ENCODE data around the gene LIMD2. TPM values are rescaled to one million over a fixed set of nuclear protein-coding genes. Genes with fewer than 3 reads are reported as not detected.

The LIMD2 gene
- total RNA-seq, 4 donors from 2014 or later: 3.8 to 23.2 (median 11.8) TPM

- Histone ChIP-seq H3K4me1 (peaks cover 0 to 10% of the 10 kb centered on the region in 2 donors), H3K36me3 (no peaks in the 10 kb centered on the region), H3K4me3 (no peak overlapping the region), H3K27ac (no peak overlapping the region), H3K27me3 (no peaks in the 10 kb centered on the region), H3K9me3 (no peaks in the 10 kb centered on the region)
- no peak for DNase-seq
- TF ChIP-seq CTCF (IDR thresholded peaks at IDR 0.05) (no peak), POLR2A (IDR thresholded peaks at IDR 0.05) (no peak)
- intact Hi-C loops (cut with DNase I; ENCODE audit: low total_unique reads): no loop called here
Observed at GRCh38 chr17:63682441-63682840, 17.5 kb downstream of the LIMD2 start.

- TF ChIP-seq CTCF (IDR thresholded peaks at IDR 0.05) (no peak), POLR2A (IDR thresholded peaks at IDR 0.05) (no peak)
- peak in 1 of 2 donors; percentile 50 for DNase-seq
- Histone ChIP-seq H3K36me3 (no peaks in the 10 kb centered on the region), H3K4me1 (peaks cover 0 to 10% of the 10 kb centered on the region in 2 donors), H3K27me3 (no peaks in the 10 kb centered on the region), H3K4me3 (no peak overlapping the region), H3K9me3 (no peaks in the 10 kb centered on the region), H3K27ac (no peak overlapping the region)
- intact Hi-C loops (cut with DNase I; ENCODE audit: low total_unique reads): no loop called here
Observed at GRCh38 chr17:63681530-63681929, 18.4 kb downstream of the LIMD2 start.

- Histone ChIP-seq H3K27me3 (no peaks in the 10 kb centered on the region), H3K4me1 (peaks cover 6 to 10% of the 10 kb centered on the region in 2 donors), H3K36me3 (no peaks in the 10 kb centered on the region), H3K4me3 (no peak overlapping the region), H3K9me3 (no peaks in the 10 kb centered on the region), H3K27ac (no peak overlapping the region)
- no peak for DNase-seq
- TF ChIP-seq CTCF (IDR thresholded peaks at IDR 0.05): no peak
- no peak for TF ChIP-seq POLR2A (IDR thresholded peaks at IDR 0.05)
- intact Hi-C loops (cut with DNase I; ENCODE audit: low total_unique reads): no loop called here
Observed at GRCh38 chr17:63680700-63681099, 19.2 kb downstream of the LIMD2 start.

- Histone ChIP-seq H3K4me3 (no peak overlapping the region), H3K27me3 (no peaks in the 10 kb centered on the region), H3K4me1 (peaks cover 6 to 11% of the 10 kb centered on the region in 2 donors), H3K36me3 (no peaks in the 10 kb centered on the region), H3K9me3 (no peaks in the 10 kb centered on the region), H3K27ac (no peak overlapping the region)
- no peak for TF ChIP-seq CTCF (IDR thresholded peaks at IDR 0.05)
- no peak for TF ChIP-seq POLR2A (IDR thresholded peaks at IDR 0.05)
- no peak for DNase-seq
- intact Hi-C loops (cut with DNase I; ENCODE audit: low total_unique reads): no loop called here
Observed at GRCh38 chr17:63679214-63679613, 20.7 kb downstream of the LIMD2 start.

- no peak overlapping the region for H3K4me3 ChIP-seq
- no peaks in the 10 kb centered on the region for H3K36me3 ChIP-seq
- no peak for DNase-seq
- no peak overlapping the region for H3K27ac ChIP-seq
- TF ChIP-seq POLR2A (IDR thresholded peaks at IDR 0.05): no peak
- no peak for TF ChIP-seq CTCF (IDR thresholded peaks at IDR 0.05)
- peaks cover 0 to 11% of the 10 kb centered on the region in 2 donors for H3K4me1 ChIP-seq
- H3K27me3 ChIP-seq: no peaks in the 10 kb centered on the region
- H3K9me3 ChIP-seq: no peaks in the 10 kb centered on the region
- intact Hi-C loops (cut with DNase I; ENCODE audit: low total_unique reads): no loop called here
Observed at GRCh38 chr17:63676584-63676983, 23.3 kb downstream of the LIMD2 start.
